KOPT-K1 (cell line): ENCODE data around the gene APOBEC3A.
"Not testable (repeated sequence)": the region's sequence is repeated elsewhere in the genome, so short reads cannot be mapped to it uniquely, and the experiment has no call there.

Experiments
- H3K27ac ChIP-seq: fragments of 200-600 bp; sonication (generic); 2 replicates; pipeline ENCODE4 v1.5.1; 2016; ENCODE audit warnings: antibody characterized with exemption, mild to moderate bottlenecking, low read depth, low read length; ENCODE audit not compliant: poor library complexity, severe bottlenecking
- H3K36me3 ChIP-seq: fragments of 200-600 bp; sonication (generic); 2 replicates; pipeline ENCODE4 v1.5.1; 2017; ENCODE audit warnings: antibody characterized with exemption, mild to moderate bottlenecking, low read length, moderate library complexity; ENCODE audit not compliant: insufficient read depth
- H3K9me3 ChIP-seq: fragments of 200-600 bp; sonication (generic); 2 replicates; pipeline ENCODE4 v1.5.1; 2017; ENCODE audit warnings: antibody characterized with exemption, low read length, mild to moderate bottlenecking; ENCODE audit not compliant: insufficient read depth, poor library complexity, severe bottlenecking

The APOBEC3A gene

GRCh38 chr22:38974826-38975175, 17.4 kb downstream of the APOBEC3A start:
- Histone ChIP-seq H3K36me3 (no peaks in the 10 kb centered on the region), H3K27ac (no peak overlapping the region), H3K9me3 (no peaks in the 10 kb centered on the region)

- not testable (repeated sequence) for H3K9me3 ChIP-seq, H3K27ac ChIP-seq, H3K36me3 ChIP-seq
Measured at GRCh38 chr22:38977289-38977688, 19.9 kb downstream of the APOBEC3A start.

- H3K9me3 ChIP-seq, H3K36me3 ChIP-seq, H3K27ac ChIP-seq: not testable (repeated sequence)
Measured at GRCh38 chr22:38980587-38980986, 23.2 kb downstream of the APOBEC3A start.

- no peaks in the 10 kb centered on the region for H3K36me3 ChIP-seq
- peaks cover 3% of the 10 kb centered on the region for H3K9me3 ChIP-seq
- H3K27ac ChIP-seq = no peak overlapping the region
Measured at GRCh38 chr22:38981005-38981991, 23.9 kb downstream of the APOBEC3A start.

GRCh38 chr22:38981992-38982927, 24.9 kb downstream of the APOBEC3A start, which contains the start of gene APOBEC3B:
TSS of gene APOBEC3B (plus strand) at chr22:38982347. CDS start at chr22:38982454, 107 bp downstream.
- H3K36me3 ChIP-seq = no peaks in the 10 kb centered on the region
- H3K27ac ChIP-seq = no peak within 1 kb of the TSS
- peaks cover 3% of the 10 kb centered on the region for H3K9me3 ChIP-seq

- no peaks in the 10 kb centered on the region for H3K36me3 ChIP-seq
- H3K27ac ChIP-seq = no peak overlapping the region
- H3K9me3 ChIP-seq = peaks cover 3% of the 10 kb centered on the region
Measured at GRCh38 chr22:38984224-38984623, 26.8 kb downstream of the APOBEC3A start.

GRCh38 chr22:38984784-38985757, 27.7 kb downstream of the APOBEC3A start:
- H3K36me3 ChIP-seq, H3K9me3 ChIP-seq, H3K27ac ChIP-seq: not testable (repeated sequence)

GRCh38 chr22:38986629-38987028, 29.2 kb downstream of the APOBEC3A start:
- H3K27ac ChIP-seq = no peak overlapping the region
- no peaks in the 10 kb centered on the region for H3K36me3 ChIP-seq
- peaks cover 3% of the 10 kb centered on the region for H3K9me3 ChIP-seq

GRCh38 chr22:38987171-38987895, 29.9 kb downstream of the APOBEC3A start:
- peaks cover 3% of the 10 kb centered on the region for H3K9me3 ChIP-seq
- H3K36me3 ChIP-seq = no peaks in the 10 kb centered on the region
- H3K27ac ChIP-seq = no peak overlapping the region

GRCh38 chr22:38989466-38989865, 32.1 kb downstream of the APOBEC3A start:
- no peaks in the 10 kb centered on the region for H3K36me3 ChIP-seq
- no peaks in the 10 kb centered on the region for H3K9me3 ChIP-seq
- H3K27ac ChIP-seq = no peak overlapping the region

- not testable (repeated sequence) for H3K27ac ChIP-seq, H3K36me3 ChIP-seq, H3K9me3 ChIP-seq
Measured at GRCh38 chr22:38992871-38993371, 35.5 kb downstream of the APOBEC3A start.

GRCh38 chr22:38996105-38996504, 38.7 kb downstream of the APOBEC3A start:
- no peak overlapping the region for H3K27ac ChIP-seq
- H3K9me3 ChIP-seq = peaks cover 26% of the 10 kb centered on the region
- H3K36me3 ChIP-seq = no peaks in the 10 kb centered on the region

GRCh38 chr22:38997518-38997917, 40.1 kb downstream of the APOBEC3A start:
- Histone ChIP-seq H3K9me3 (peaks cover 26% of the 10 kb centered on the region), H3K36me3 (no peaks in the 10 kb centered on the region), H3K27ac (no peak overlapping the region)
